K562 (cell line): Measurements from ENCODE around the gene IL5. TPM values are rescaled to one million over a fixed set of nuclear protein-coding genes. Genes with fewer than 3 reads are reported as not detected.
A peak's percentile ranks its signal among the peaks of the same experiment; 100 is the strongest.

Source experiments
- ATAC-seq: fragments of 200-7000 bp; cut with Tn5 transposase; 3 replicates; pipeline ENCODE4 v1.9.1; 2020; ENCODE audit warnings: moderate library complexity
- BruUV-seq: library from RNA; stranded (reverse); fragments of 400-500 nt; replicated peaks from 2 replicates; lab custom pipeline; 2021; lab: Mats Ljungman, UMichigan
- CTCF ChIA-PET: fragments of 300-600 bp; formaldehyde crosslinking; extraction: SDS; loops from one replicate; lab custom pipeline; 2021; ENCODE audit warnings: low intra/inter-chr PET ratio; lab: Yijun Ruan, JAX
- POLR2A ChIA-PET: fragments of 300-600, 350-650 bp; sonication (Branson Sonifier 250); formaldehyde crosslinking; extraction: SDS; loops from one replicate; lab custom pipeline; 2021; ENCODE audit warnings: antibody characterized with exemption, inconsistent platforms; lab: Yijun Ruan, JAX
- DNase-seq, 4 experiments: peaks; one replicate each; pipeline versions ENCODE4 v3.0.0 to v3.0.0-alpha.2; 2011 to 2018; ENCODE audit warnings: low spot score in 3 of 4, mixed read lengths in 3 of 4; ENCODE audit errors: extremely low read depth in 1 of 4
- FAIRE-seq: peaks from 2 replicates; lab custom pipeline; 2011; peaks lifted over from hg19 to GRCh38; lab: Jason Lieb, UNC
- H2AFZ ChIP-seq: 2 replicates; pipeline ENCODE4 v1.6.0; 2011; ENCODE audit warnings: low read depth, low read length, control low read depth, inconsistent platforms
- H3K27ac ChIP-seq: fragments of 200-600 bp; 3 replicates; pipeline ENCODE4 v1.8.0; 2011; ENCODE audit warnings: low read depth, mild to moderate bottlenecking, control low read depth, inconsistent platforms, low read length, moderate library complexity, mixed read lengths; ENCODE audit errors: extremely low read depth
- H3K27me3 ChIP-seq, 2 experiments: fragments of 300-600 bp in 1 of 2; 2 replicates in 1 of 2; 3 replicates in 1 of 2; pipeline versions ENCODE4 v1.6.0 to v1.8.0; 2011; ENCODE audit warnings: inconsistent platforms in 2 of 2, low read length in 2 of 2, mild to moderate bottlenecking in 1 of 2, mixed read lengths in 1 of 2, moderate library complexity in 1 of 2; ENCODE audit not compliant: control insufficient read depth in 2 of 2, insufficient read depth in 2 of 2
- H3K36me3 ChIP-seq: fragments of 300-600 bp; 3 replicates; pipeline ENCODE4 v1.8.0; 2011; ENCODE audit warnings: mild to moderate bottlenecking, low read length, inconsistent platforms; ENCODE audit not compliant: control insufficient read depth, insufficient read depth
- H3K4me1 ChIP-seq, 2 experiments: fragments of 200-600 bp in 1 of 2; replicated peaks in 1 of 2; 2 replicates in 1 of 2; 3 replicates in 1 of 2; pipeline versions ENCODE4 v1.5.1 to v1.8.0; 2011; ENCODE audit warnings: inconsistent platforms in 2 of 2, low read length in 2 of 2, mild to moderate bottlenecking in 1 of 2, mixed read lengths in 1 of 2, moderate library complexity in 1 of 2; ENCODE audit not compliant: control insufficient read depth in 2 of 2, insufficient read depth in 2 of 2
- H3K4me2 ChIP-seq: 2 replicates; pipeline ENCODE4 v1.6.1; 2011; ENCODE audit warnings: low read length, control low read depth, inconsistent platforms, mixed read lengths; ENCODE audit not compliant: insufficient read depth
- H3K4me3 ChIP-seq: fragments of 200-600 bp; sonication (generic), shearing (Covaris generic); 2 replicates; pipeline ENCODE4 v1.5.1; 2016; ENCODE audit warnings: control low read depth, inconsistent platforms
- H3K79me2 ChIP-seq: fragments of 200-600 bp; 3 replicates; pipeline ENCODE4 v1.8.0; 2011; ENCODE audit warnings: low read length, inconsistent platforms; ENCODE audit not compliant: control insufficient read depth, insufficient read depth
- H3K9ac ChIP-seq, 2 experiments: 2 replicates each; pipeline versions ENCODE4 v1.6.0 to v1.6.1; 2011; ENCODE audit warnings: low read depth in 2 of 2, low read length in 2 of 2, control low read depth in 1 of 2, inconsistent platforms in 1 of 2, mild to moderate bottlenecking in 1 of 2, mixed read lengths in 1 of 2; ENCODE audit not compliant: insufficient read depth in 1 of 2
- H3K9me1 ChIP-seq: one replicate; pipeline ENCODE4 v1.6.0; 2011; ENCODE audit warnings: inconsistent platforms, mild to moderate bottlenecking, low read length, moderate library complexity; ENCODE audit not compliant: control insufficient read depth, insufficient read depth
- H3K9me3 ChIP-seq: replicated peaks from 2 replicates; pipeline ENCODE4 v1.5.1; 2011; ENCODE audit warnings: low read depth, low read length, inconsistent platforms; ENCODE audit not compliant: control insufficient read depth, insufficient read depth
- H4K20me1 ChIP-seq: replicated peaks from 2 replicates; pipeline ENCODE4 v1.6.1; 2011; ENCODE audit warnings: low read length, inconsistent platforms, mixed read lengths; ENCODE audit not compliant: control insufficient read depth, insufficient read depth
- CBFA2T2 ChIP-seq: fragments of 450-650 bp; conservative IDR thresholded peaks from 2 replicates; pipeline ENCODE4 v1.6.1; 2017; ENCODE audit warnings: mild to moderate bottlenecking
- CTCF ChIP-seq, 3 experiments: IDR thresholded peaks in 2 of 3; conservative IDR thresholded peaks in 1 of 3; 2 replicates each; pipeline ENCODE4 v1.5.1; 2011 to 2012; ENCODE audit warnings: low read length in 3 of 3, mild to moderate bottlenecking in 3 of 3, control low read depth in 2 of 3, improper control_type of control experiment in 1 of 3, inconsistent platforms in 1 of 3, low read depth in 1 of 3, mixed read lengths in 1 of 3, moderate library complexity in 1 of 3; ENCODE audit not compliant: insufficient read depth in 2 of 3
- DPF2 ChIP-seq: fragments of 450-650 bp; IDR thresholded peaks from 2 replicates; pipeline ENCODE4 v1.6.1; 2016
- ELF1 ChIP-seq: fragments of 200-800 bp; sonication (Bioruptor generic); IDR thresholded peaks from 2 replicates; pipeline ENCODE4 v1.6.1; 2016; ENCODE audit warnings: missing genetic modification characterization, missing compliant biosample characterization
- POLR3G ChIP-seq: IDR thresholded peaks from 2 replicates; pipeline ENCODE4 v1.6.1; 2011; ENCODE audit not compliant: insufficient read length, insufficient replicate concordance; ENCODE audit errors: extremely low read depth
- SNRNP70 ChIP-seq: fragments of 200-400 bp; formaldehyde crosslinking; optimal IDR thresholded peaks from 2 replicates; pipeline ENCODE3; 2017; ENCODE audit warnings: low read depth, low read length
- ZFX ChIP-seq: sonication (generic); formaldehyde crosslinking; IDR thresholded peaks from 2 replicates; pipeline ENCODE4 v1.8.0; 2022; ENCODE audit warnings: mild to moderate bottlenecking, missing genetic modification reagents, moderate library complexity
- ZNF740 ChIP-seq, 3 experiments: fragments of 200-800 bp in 1 of 3; sonication (Bioruptor generic) in 1 of 3; sonication (generic) in 1 of 3; formaldehyde crosslinking in 1 of 3; IDR thresholded peaks; 2 replicates each; pipeline versions ENCODE4 v1.6.1 to v1.8.0; 2016 to 2022; ENCODE audit warnings: mild to moderate bottlenecking in 2 of 3, missing compliant biosample characterization in 2 of 3, missing genetic modification characterization in 2 of 3, missing genetic modification reagents in 1 of 3
- WGBS: fragments of 100-300 bp; shearing (Covaris generic); methylation state at CpG from one replicate; pipeline ENCODE4 v1.1.6; 2016; ENCODE audit warnings: low coverage, mixed read lengths; ENCODE audit not compliant: insufficient coverage; ENCODE audit errors: missing lambda C conversion rate; 5-methylcytosine and 5-hydroxymethylcytosine counted together
- in situ Hi-C: fragments of 300-500 bp; cut with MboI; formaldehyde crosslinking; loops from 4 replicates; pipeline ENCODE4 v1.15.0; 2018; ENCODE audit warnings: inconsistent platforms, mixed read lengths
- intact Hi-C: fragments of 100-400 bp; cut with micrococcal nuclease; formaldehyde crosslinking; loops from 2 replicates; pipeline ENCODE4 v1.14.2; 2022
- polyA plus RNA-seq, 8 experiments: library from polyadenylated mRNA; depleted of rRNA in 4 of 8; stranded (reverse) in 5 of 8; unstranded in 3 of 8; fragments of >200 nt; fragmentation: Nextera tagmentation in 2 of 8; fragmentation: Illumina TruSeq in 1 of 8; extraction: Ambion mirVana in 2 of 8; extraction: Trizol in 1 of 8; gene quantifications; 2 replicates each; pipeline versions ENCODE4 v1.2.1 to v1.2.3, GENCODE V29; 2011 to 2014; ENCODE audit warnings: inconsistent platforms in 1 of 8, missing spikeins in 1 of 8
- total RNA-seq, 7 experiments: library from RNA; depleted of rRNA in 6 of 7; stranded (reverse); fragments of >200 nt in 6 of 7; fragmentation: Illumina TruSeq in 2 of 7; extraction: Trizol in 2 of 7; gene quantifications; 2 replicates each; pipeline versions ENCODE4 v1.2.1 to v1.2.3, GENCODE V29; 2011 to 2021; ENCODE audit warnings: low replicate concordance in 1 of 7

IL5 gene
- total and polyA plus RNA-seq, 9 of the 15 experiments (the other 6 are each of a cell fraction or from before 2014, with no cell fraction given) = 0.44 TPM; not detected in 8

- TF ChIP-seq ELF1 (peak; percentile 61), CBFA2T2 (0 out of 2 replicates have a peak, but pooled peaks have one; percentile 26), POLR3G (no peak), DPF2 (0 out of 2 replicates have a peak, but pooled peaks have one; percentile 28)
Measured at GRCh38 chr5:132500931-132501628, 42.2 kb downstream of the IL5 start (continued).

GRCh38 chr5:132500244-132500930 is 42.9 kb downstream of the IL5 start:
- H3K27me3 ChIP-seq = no peaks in the 10 kb centered on the region
- TF ChIP-seq ZNF740 (CRISPR knock-in tag; IDR thresholded peaks at IDR 0.05) (no peak), ZNF740 (tag; IDR thresholded peaks at IDR 0.05) (0 out of 4 replicates have a peak, but pooled peaks of 1 of the 2 experiments have one; percentile 22), CTCF (IDR thresholded peaks at IDR 0.05 in 2 of 3, conservative IDR thresholded peaks at IDR 0.05 in 1 of 3; ENCODE audit: insufficient read depth in 2 of 3, low read depth in 1 of 3, low read length in 3 of 3) (0 out of 6 replicates have a peak, but pooled peaks of 1 of the 3 experiments have one; percentile 4), SNRNP70 (no peak), ZFX (CRISPR knock-in tag) (0 out of 2 replicates have a peak, but pooled peaks have one; percentile 2)
- POLR2A ChIA-PET = interaction anchor here (0.6 to 1.5 kb wide), 7 partner anchors 10 to 295 kb away, joined by 3 to 4 read pairs (median 3); partner anchors contain the start of gene IRF1
- H3K36me3 ChIP-seq = no peaks in the 10 kb centered on the region
- H4K20me1 ChIP-seq = no peaks in the 10 kb centered on the region
- intact Hi-C loops (loop anchor here (2.0 kb wide), 2 partner anchors 262 to 320 kb away; no protein-coding TSS in a partner anchor), in situ Hi-C loops (no loop called here)
- peaks cover 25 to 43% of the 10 kb centered on the region in 2 experiments; a peak in 4 of 5 replicates for H3K4me1 ChIP-seq
- no peak overlapping the region for H3K27ac ChIP-seq
- H3K9me1 ChIP-seq = no peaks in the 10 kb centered on the region
- H2AFZ ChIP-seq = no peak overlapping the region
- ATAC-seq (no peak), DNase-seq (no peak), FAIRE-seq (no peak)
- peak overlapping the region in 1 of 2 experiments; percentile 5; a peak in 1 of 4 replicates for H3K9ac ChIP-seq
- WGBS = 74% methylated on average over 6 of the region's 6 CpGs
- no TSS peak for BruUV-seq
- no peaks in the 10 kb centered on the region for H3K79me2 ChIP-seq
- CTCF ChIA-PET = interaction anchor here (1.1 to 3.5 kb wide), 5 partner anchors 81 to 435 kb away, joined by 5 to 79 read pairs (median 10); partner anchors contain the start of gene SLC22A5
- H3K4me3 ChIP-seq = no peak overlapping the region
- no peaks in the 10 kb centered on the region for H3K9me3 ChIP-seq
- H3K4me2 ChIP-seq = no peak overlapping the region
